ENCODE measurements around the gene KLRF1.
A peak's percentile ranks its signal among the peaks of the same experiment; 100 is the strongest.

KLRF1 gene

GRCh38 chr12:9786726-9787717 lies 40.3 kb upstream of the KLRF1 start:
- DNase-seq, result no peak
- POLR2A ChIA-PET, result no interaction called here
- Histone ChIP-seq H3K27ac (ENCODE audit: insufficient read depth in 1 of 2, low read depth in 1 of 2, low read length in 2 of 2, poor library complexity in 1 of 2, severe bottlenecking in 2 of 2) (no peak overlapping the region), H3K4me1 (ENCODE audit: control extremely low read depth in 1 of 4, control insufficient read depth in 4 of 4, insufficient read depth in 4 of 4, low read length in 3 of 4) (peaks cover 0 to 4% (median 1%) of the 10 kb centered on the region in 4 experiments), H3K9me3 (ENCODE audit: control extremely low read depth in 1 of 5, control insufficient read depth in 4 of 5, insufficient read depth in 2 of 5, low read depth in 1 of 5, low read length in 4 of 5) (peaks cover 0 to 3% (median 0%) of the 10 kb centered on the region in 5 experiments), H3K4me3 (ENCODE audit: control insufficient read depth in 1 of 7, extremely low read depth in 1 of 7, insufficient read depth in 4 of 7, low read depth in 2 of 7, low read length in 6 of 7) (no peak overlapping the region), H3K27me3 (replicated peaks in 2 of 5; ENCODE audit: control insufficient read depth in 4 of 5, insufficient read depth in 5 of 5, low read length in 4 of 5) (no peaks in the 10 kb centered on the region), H3K36me3 (ENCODE audit: control insufficient read depth in 4 of 4, insufficient read depth in 4 of 4, low read length in 3 of 4) (no peaks in the 10 kb centered on the region)
- WGBS (ENCODE audit: insufficient coverage), result 100% methylated on average over 2 of the region's 6 CpGs
- CTCF ChIA-PET, result interaction anchor here (0.7 to 0.9 kb wide), 2 partner anchors 8 to 36 kb away, joined by 3 to 4 read pairs; no protein-coding TSS in a partner anchor

DNA sequence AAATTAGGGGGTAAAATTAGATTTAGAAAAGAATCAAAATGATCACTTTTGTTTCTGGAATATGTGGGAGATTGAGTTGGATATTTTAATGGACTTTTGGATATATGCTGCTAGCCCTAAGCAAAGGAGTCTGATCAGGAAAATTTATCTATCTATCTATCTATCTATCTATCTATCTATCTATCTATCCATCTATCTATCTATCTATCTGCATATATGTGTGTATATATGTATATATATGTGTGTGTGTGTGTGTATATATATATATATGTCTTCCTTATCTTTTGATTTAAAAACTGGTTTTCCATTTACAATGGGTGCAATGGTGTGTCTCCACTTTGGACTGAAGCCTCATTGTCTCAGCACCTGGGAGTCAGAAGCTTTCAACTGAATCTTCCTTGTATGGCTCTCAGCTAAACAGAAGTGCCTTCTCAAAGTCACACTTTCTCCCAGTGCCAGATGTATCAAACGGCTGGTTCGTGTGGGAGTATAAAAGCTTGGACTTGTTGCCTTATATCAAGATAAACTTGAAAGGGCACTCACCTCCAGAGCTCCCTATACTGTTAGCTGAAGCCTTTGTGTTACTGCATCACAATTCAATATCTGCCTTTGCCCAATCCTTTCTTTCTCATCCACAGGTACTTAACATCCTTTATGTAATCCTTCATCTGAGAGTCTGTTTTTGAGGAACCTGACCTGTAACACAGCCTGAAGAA lies 34.9 kb upstream of the KLRF1 start:
- no peak overlapping the region for H3K27ac ChIP-seq (ENCODE audit: insufficient read depth in 1 of 2, low read depth in 1 of 2, low read length in 2 of 2, poor library complexity in 1 of 2, severe bottlenecking in 2 of 2)
- no peak for DNase-seq
- no peak overlapping the region for H3K4me3 ChIP-seq (ENCODE audit: control insufficient read depth in 1 of 7, extremely low read depth in 1 of 7, insufficient read depth in 4 of 7, low read depth in 2 of 7, low read length in 6 of 7)
- no peaks in the 10 kb centered on the region for H3K27me3 ChIP-seq (replicated peaks in 2 of 5; ENCODE audit: control insufficient read depth in 4 of 5, insufficient read depth in 5 of 5, low read length in 4 of 5)
- ChIA-PET CTCF (interaction anchor here (0.8 to 1.7 kb wide), 5 partner anchors 12 to 49 kb away, joined by 3 to 6 read pairs (median 4); partner anchors contain the start of gene CD69), POLR2A (no interaction called here)
- peaks cover 0 to 3% (median 0%) of the 10 kb centered on the region in 5 experiments for H3K9me3 ChIP-seq (ENCODE audit: control extremely low read depth in 1 of 5, control insufficient read depth in 4 of 5, insufficient read depth in 2 of 5, low read depth in 1 of 5, low read length in 4 of 5)
- H3K4me1 ChIP-seq (ENCODE audit: control extremely low read depth in 1 of 4, control insufficient read depth in 4 of 4, insufficient read depth in 4 of 4, low read length in 3 of 4), result peaks cover 26 to 55% (median 43%) of the 10 kb centered on the region in 4 experiments
- 0% methylated on average over 1 of the region's 2 CpGs for WGBS (ENCODE audit: insufficient coverage)
- no peaks in the 10 kb centered on the region for H3K36me3 ChIP-seq (ENCODE audit: control insufficient read depth in 4 of 4, insufficient read depth in 4 of 4, low read length in 3 of 4)

DNA sequence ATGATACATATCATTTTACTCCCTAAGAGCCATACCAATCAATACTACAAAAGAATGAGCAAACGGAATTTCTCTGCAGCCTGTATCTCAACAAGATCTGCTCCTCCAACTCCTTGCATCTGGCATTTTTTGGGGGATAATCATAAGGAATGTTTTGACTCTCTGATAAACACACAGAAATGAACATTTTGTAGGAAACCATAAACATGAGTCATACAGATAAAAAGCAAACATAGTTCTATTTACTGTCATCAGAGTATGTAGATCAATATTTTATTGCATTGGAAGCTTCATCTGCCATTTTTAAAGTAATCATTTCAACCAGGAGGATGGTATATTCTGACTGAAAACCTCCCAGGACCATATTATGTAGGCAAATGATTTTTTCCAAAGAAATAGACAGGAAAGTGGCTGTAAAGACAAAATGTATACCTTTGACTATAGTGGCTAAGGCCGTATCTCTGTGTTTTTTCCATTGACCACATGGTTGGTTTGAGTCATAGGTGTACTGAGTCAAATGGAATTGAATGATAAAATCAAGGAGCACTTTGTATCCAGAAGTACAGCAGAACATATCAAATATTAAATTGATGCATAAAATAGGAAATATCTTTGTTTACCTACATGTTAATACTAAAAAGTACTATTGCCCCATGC lies 34.2 kb upstream of the KLRF1 start:
- POLR2A ChIA-PET, result no interaction called here
- H3K4me1 ChIP-seq (ENCODE audit: control extremely low read depth in 1 of 4, control insufficient read depth in 4 of 4, insufficient read depth in 4 of 4, low read length in 3 of 4), result peaks cover 30 to 62% (median 50%) of the 10 kb centered on the region in 4 experiments
- no CpG with 5 or more reads among the region's 2 CpGs for WGBS (ENCODE audit: insufficient coverage)
- no peaks in the 10 kb centered on the region for H3K36me3 ChIP-seq (ENCODE audit: control insufficient read depth in 4 of 4, insufficient read depth in 4 of 4, low read length in 3 of 4)
- peak in 1 of 3 donors; percentile 13 for DNase-seq
- H3K9me3 ChIP-seq (ENCODE audit: control extremely low read depth in 1 of 5, control insufficient read depth in 4 of 5, insufficient read depth in 2 of 5, low read depth in 1 of 5, low read length in 4 of 5), result peaks cover 0 to 3% (median 0%) of the 10 kb centered on the region in 5 experiments
- CTCF ChIA-PET, result interaction anchor here (0.8 to 1.7 kb wide), 5 partner anchors 12 to 50 kb away, joined by 3 to 6 read pairs (median 4); partner anchors contain the start of gene CD69
- peak overlapping the region in 1 of 7 experiments; percentile 65 for H3K4me3 ChIP-seq (ENCODE audit: control insufficient read depth in 1 of 7, extremely low read depth in 1 of 7, insufficient read depth in 4 of 7, low read depth in 2 of 7, low read length in 6 of 7)
- peak overlapping the region in 1 of 2 experiments; percentile 70 for H3K27ac ChIP-seq (ENCODE audit: insufficient read depth in 1 of 2, low read depth in 1 of 2, low read length in 2 of 2, poor library complexity in 1 of 2, severe bottlenecking in 2 of 2)
- H3K27me3 ChIP-seq (replicated peaks in 2 of 5; ENCODE audit: control insufficient read depth in 4 of 5, insufficient read depth in 5 of 5, low read length in 4 of 5), result no peaks in the 10 kb centered on the region

DNA sequence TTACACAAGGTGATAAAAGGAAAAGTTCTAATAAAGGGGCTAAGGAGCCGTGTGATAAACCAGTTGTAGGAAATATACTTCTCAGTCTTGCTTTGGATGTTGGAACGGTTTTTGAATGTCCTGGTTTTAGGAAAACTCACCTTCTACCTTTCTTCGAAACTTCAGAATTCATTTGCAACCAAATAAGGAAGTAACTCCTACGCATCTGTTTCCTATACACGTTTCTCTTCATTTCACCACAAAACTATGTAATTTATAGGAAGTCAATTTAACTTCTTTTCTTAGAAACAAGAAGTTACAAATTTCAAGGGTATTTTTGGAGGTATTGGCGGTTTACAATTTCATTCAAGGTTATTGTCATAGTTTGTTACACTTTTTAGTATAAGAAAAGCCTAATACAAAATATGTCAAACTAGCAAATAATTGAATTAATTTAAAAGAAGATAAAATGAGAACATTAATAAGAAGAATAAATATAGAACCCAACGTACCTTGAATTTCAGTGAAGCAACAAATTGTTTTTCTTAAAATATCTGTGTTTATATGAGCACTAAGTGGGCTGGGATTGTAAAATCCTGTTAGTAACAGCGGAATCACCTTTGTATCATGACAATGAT lies 33.4 kb upstream of the KLRF1 start:
- H3K27ac ChIP-seq (ENCODE audit: insufficient read depth in 1 of 2, low read depth in 1 of 2, low read length in 2 of 2, poor library complexity in 1 of 2, severe bottlenecking in 2 of 2), result peak overlapping the region in 1 of 2 experiments; percentile 70
- peaks cover 0 to 2% (median 0%) of the 10 kb centered on the region in 5 experiments for H3K9me3 ChIP-seq (ENCODE audit: control extremely low read depth in 1 of 5, control insufficient read depth in 4 of 5, insufficient read depth in 2 of 5, low read depth in 1 of 5, low read length in 4 of 5)
- peak; percentile 75 to 95 (median 87) for DNase-seq
- POLR2A ChIA-PET, result interaction anchor here (1.1 to 2.3 kb wide), 4 partner anchors 33 to 43 kb away, joined by 3 to 16 read pairs (median 4); partner anchors contain the start of gene CD69
- peak overlapping the region in 4 of 7 experiments; percentile 21 to 65 (median 41) for H3K4me3 ChIP-seq (ENCODE audit: control insufficient read depth in 1 of 7, extremely low read depth in 1 of 7, insufficient read depth in 4 of 7, low read depth in 2 of 7, low read length in 6 of 7)
- peaks cover 32 to 68% (median 52%) of the 10 kb centered on the region in 4 experiments for H3K4me1 ChIP-seq (ENCODE audit: control extremely low read depth in 1 of 4, control insufficient read depth in 4 of 4, insufficient read depth in 4 of 4, low read length in 3 of 4)
- no peaks in the 10 kb centered on the region for H3K27me3 ChIP-seq (replicated peaks in 2 of 5; ENCODE audit: control insufficient read depth in 4 of 5, insufficient read depth in 5 of 5, low read length in 4 of 5)
- H3K36me3 ChIP-seq (ENCODE audit: control insufficient read depth in 4 of 4, insufficient read depth in 4 of 4, low read length in 3 of 4), result no peaks in the 10 kb centered on the region
- CTCF ChIA-PET, result interaction anchor here (1.1 to 10.7 kb wide), 5 partner anchors 16 to 52 kb away, joined by 3 to 437 read pairs (median 4); partner anchors contain the start of gene CD69
- WGBS (ENCODE audit: insufficient coverage), result no CpG with 5 or more reads among the region's 8 CpGs

DNA sequence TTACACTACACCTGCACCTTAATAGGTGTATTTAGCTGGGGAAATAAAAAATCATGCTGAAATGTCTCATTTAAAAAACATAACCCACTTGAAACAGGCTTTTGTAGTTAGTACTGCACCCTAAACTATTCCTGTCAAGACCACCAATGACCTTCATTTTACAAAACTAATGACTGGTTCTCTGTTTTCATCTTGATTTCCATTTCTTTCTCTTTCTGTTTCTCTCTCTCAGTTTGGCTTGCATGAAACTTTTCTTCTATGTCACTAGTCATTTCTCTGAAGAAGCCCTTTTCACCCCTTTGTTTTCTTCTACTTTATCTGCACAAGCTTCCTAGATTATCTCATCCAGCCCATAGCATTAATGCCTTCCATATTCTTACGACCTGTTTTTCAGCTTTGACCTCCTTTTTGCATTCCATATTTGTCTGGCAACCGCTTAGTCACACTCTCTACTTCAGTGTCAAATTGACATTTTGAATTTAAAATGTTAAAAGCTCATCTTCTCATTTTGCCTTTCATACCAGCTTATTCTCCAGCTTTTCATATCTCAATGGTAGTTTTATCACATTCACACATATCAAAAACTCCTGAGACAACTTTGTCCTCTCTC lies 32.7 kb upstream of the KLRF1 start:
- peaks cover 32 to 71% (median 52%) of the 10 kb centered on the region in 4 experiments for H3K4me1 ChIP-seq (ENCODE audit: control extremely low read depth in 1 of 4, control insufficient read depth in 4 of 4, insufficient read depth in 4 of 4, low read length in 3 of 4)
- H3K4me3 ChIP-seq (ENCODE audit: control insufficient read depth in 1 of 7, extremely low read depth in 1 of 7, insufficient read depth in 4 of 7, low read depth in 2 of 7, low read length in 6 of 7), result peak overlapping the region in 5 of 7 experiments; percentile 21 to 65 (median 30)
- no peaks in the 10 kb centered on the region for H3K36me3 ChIP-seq (ENCODE audit: control insufficient read depth in 4 of 4, insufficient read depth in 4 of 4, low read length in 3 of 4)
- peak overlapping the region in 1 of 2 experiments; percentile 70 for H3K27ac ChIP-seq (ENCODE audit: insufficient read depth in 1 of 2, low read depth in 1 of 2, low read length in 2 of 2, poor library complexity in 1 of 2, severe bottlenecking in 2 of 2)
- H3K9me3 ChIP-seq (ENCODE audit: control extremely low read depth in 1 of 5, control insufficient read depth in 4 of 5, insufficient read depth in 2 of 5, low read depth in 1 of 5, low read length in 4 of 5), result peaks cover 0 to 2% (median 0%) of the 10 kb centered on the region in 5 experiments
- 46% methylated on average over 2 of the region's 2 CpGs for WGBS (ENCODE audit: insufficient coverage)
- no peaks in the 10 kb centered on the region for H3K27me3 ChIP-seq (replicated peaks in 2 of 5; ENCODE audit: control insufficient read depth in 4 of 5, insufficient read depth in 5 of 5, low read length in 4 of 5)
- peak in 2 of 3 donors; percentile 53 to 60 for DNase-seq
- CTCF ChIA-PET, result interaction anchor here (0.6 to 10.7 kb wide), 6 partner anchors 8 to 53 kb away, joined by 3 to 437 read pairs (median 4); partner anchors contain the start of gene CD69
- POLR2A ChIA-PET, result interaction anchor here (1.1 to 2.3 kb wide), 4 partner anchors 34 to 43 kb away, joined by 3 to 16 read pairs (median 4); partner anchors contain the start of gene CD69
